ENCODE measurements around the gene MOB2.

- no peak for TF ChIP-seq ZNF384 (IDR thresholded peaks at IDR 0.05)
- no peak for TF ChIP-seq SUZ12 (IDR thresholded peaks at IDR 0.05)
- TF ChIP-seq SP1 (IDR thresholded peaks at IDR 0.05): no peak
- no peak for TF ChIP-seq ELF4 (IDR thresholded peaks at IDR 0.05)
- no peak for TF ChIP-seq PKNOX1 (IDR thresholded peaks at IDR 0.05)
- TF ChIP-seq TARDBP (IDR thresholded peaks at IDR 0.05): no peak
- TF ChIP-seq FOXK2 (IDR thresholded peaks at IDR 0.05): no peak
- TF ChIP-seq BHLHE40 (IDR thresholded peaks at IDR 0.05; ENCODE audit: borderline replicate concordance): no peak
- no peak for TF ChIP-seq CTBP1 (IDR thresholded peaks at IDR 0.05; ENCODE audit: borderline replicate concordance)
- no peak for TF ChIP-seq ARNT (IDR thresholded peaks at IDR 0.05)
- TF ChIP-seq FOXM1 (IDR thresholded peaks at IDR 0.05; ENCODE audit: borderline replicate concordance): no peak
- TF ChIP-seq FOXA1 (IDR thresholded peaks at IDR 0.05): no peak
- TF ChIP-seq NFRKB (IDR thresholded peaks at IDR 0.05): no peak
- no peak for TF ChIP-seq LEF1 (IDR thresholded peaks at IDR 0.05; ENCODE audit: borderline replicate concordance)
Observed at GRCh38 chr11:1438261-1438966, 48.2 kb downstream of the MOB2 start.

All from HEK293T (cell line).